OCI-LY7 (cell line): Measurements from ENCODE around the gene CTNND2. TPM values are rescaled to one million over a fixed set of nuclear protein-coding genes. Genes with fewer than 3 reads are reported as not detected.

Experiments used
- BruUV-seq: library from RNA; stranded (reverse); fragments of 400-500 nt; replicated peaks from 2 replicates; lab custom pipeline; 2021; lab: Mats Ljungman, UMichigan
- CTCF ChIA-PET: fragments of 300-600 bp; sonication (Branson Sonifier 250); formaldehyde crosslinking; loops from one replicate; lab custom pipeline; 2022; ENCODE audit warnings: antibody characterized with exemption; ENCODE audit not compliant: unreplicated experiment; lab: Charles Lee
- POLR2A ChIA-PET: fragments of 300-600 bp; sonication (Branson Sonifier 250); formaldehyde crosslinking; loops from one replicate; lab custom pipeline; 2022; ENCODE audit warnings: antibody characterized with exemption; lab: Charles Lee
- DNase-seq: peaks from one replicate; pipeline ENCODE4 v3.0.0-alpha.2; 2015; ENCODE audit warnings: low spot score
- H2AFZ ChIP-seq: fragments of 200-600 bp; sonication (generic), shearing (Covaris generic); 2 replicates; pipeline ENCODE4 v1.6.1; 2014; ENCODE audit warnings: mild to moderate bottlenecking, antibody characterized with exemption, low read length, moderate library complexity
- H3K27ac ChIP-seq: fragments of 200-600 bp; sonication (generic); 2 replicates; pipeline ENCODE4 v1.5.1; 2014; ENCODE audit warnings: mixed run types, low read depth, mild to moderate bottlenecking, moderate library complexity, low read length, inconsistent platforms; ENCODE audit not compliant: poor library complexity, severe bottlenecking
- H3K36me3 ChIP-seq: fragments of 200-600 bp; sonication (generic); 2 replicates; pipeline ENCODE4 v1.6.1; 2014; ENCODE audit warnings: mild to moderate bottlenecking, antibody characterized with exemption, low read length, moderate library complexity, mixed read lengths; ENCODE audit not compliant: insufficient read depth
- H3K4me1 ChIP-seq: fragments of 200-600 bp; sonication (generic); 2 replicates; pipeline ENCODE4 v1.5.1; 2014; ENCODE audit warnings: mild to moderate bottlenecking, low read length; ENCODE audit not compliant: insufficient read depth, poor library complexity, severe bottlenecking
- H3K4me2 ChIP-seq: fragments of 200-600 bp; sonication (generic); 2 replicates; pipeline ENCODE4 v1.6.1; 2014; ENCODE audit warnings: mild to moderate bottlenecking, low read length
- H3K4me3 ChIP-seq: fragments of 200-600 bp; sonication (generic); 2 replicates; pipeline ENCODE4 v1.5.1; 2014; ENCODE audit warnings: mild to moderate bottlenecking, low read depth, low read length; ENCODE audit not compliant: poor library complexity, severe bottlenecking
- H3K79me2 ChIP-seq: fragments of 200-600 bp; sonication (generic); 2 replicates; pipeline ENCODE4 v1.6.1; 2016; ENCODE audit warnings: low read depth, mild to moderate bottlenecking, low read length, moderate library complexity, mixed read lengths; ENCODE audit not compliant: insufficient read depth
- H3K9me2 ChIP-seq: fragments of 200-600 bp; sonication (generic); 2 replicates; pipeline ENCODE4 v1.6.1; 2016; ENCODE audit warnings: mild to moderate bottlenecking, low read length, mixed read lengths; ENCODE audit not compliant: insufficient read depth
- H3K9me3 ChIP-seq: fragments of 200-600 bp; sonication (generic); 2 replicates; pipeline ENCODE4 v1.6.1; 2014; ENCODE audit warnings: mild to moderate bottlenecking, mixed run types, low read length, mixed read lengths
- H4K20me1 ChIP-seq: fragments of 200-600 bp; sonication (generic); 2 replicates; pipeline ENCODE4 v1.6.1; 2014; ENCODE audit warnings: mild to moderate bottlenecking, antibody characterized with exemption, low read length, moderate library complexity, mixed read lengths; ENCODE audit not compliant: insufficient read depth
- CTCF ChIP-seq: fragments of 200-600 bp; sonication (generic); conservative IDR thresholded peaks from 2 replicates; pipeline ENCODE4 v1.5.1; 2014; ENCODE audit warnings: mild to moderate bottlenecking, antibody characterized with exemption, low read length, moderate library complexity, mixed read lengths
- EZH2phosphoT487 ChIP-seq: fragments of 200-600 bp; sonication (generic); IDR thresholded peaks from 2 replicates; pipeline ENCODE4 v1.6.1; 2018; ENCODE audit warnings: low read depth, borderline replicate concordance, mild to moderate bottlenecking, mixed run types, antibody characterized with exemption, low read length, moderate library complexity, mixed read lengths
- intact Hi-C: fragments of 100-400 bp; cut with micrococcal nuclease; formaldehyde crosslinking; loops from one replicate; pipeline ENCODE4 v1.10.0; 2022; ENCODE audit not compliant: unreplicated experiment
- total RNA-seq, 2 experiments: library from RNA; depleted of rRNA in 1 of 2; stranded (reverse); fragments of >200 nt in 1 of 2; shearing (Covaris generic) in 1 of 2; gene quantifications; 2 replicates each; pipeline ENCODE4 v1.2.3, GENCODE V29; 2014 to 2022

The CTNND2 gene
- total RNA-seq, 2 experiments from 2014 or later: not detected

- Histone ChIP-seq H3K27ac (no peak overlapping the region), H3K9me2 (no peaks in the 10 kb centered on the region), H3K4me1 (no peaks in the 10 kb centered on the region), H2AFZ (no peak overlapping the region), H3K36me3 (no peaks in the 10 kb centered on the region), H3K4me3 (no peak overlapping the region), H3K9me3 (no peaks in the 10 kb centered on the region), H3K4me2 (no peak overlapping the region), H4K20me1 (no peaks in the 10 kb centered on the region), H3K79me2 (no peaks in the 10 kb centered on the region)
- no peak for DNase-seq
- intact Hi-C loops: no loop called here
- BruUV-seq: no TSS peak
- no peak for TF ChIP-seq EZH2phosphoT487
- TF ChIP-seq CTCF: no peak
- POLR2A ChIA-PET: no interaction called here
- CTCF ChIA-PET: no interaction called here
These were observed 35.0 kb downstream of the CTNND2 start for GRCh38 chr5:11869203-11869602.

DNA sequence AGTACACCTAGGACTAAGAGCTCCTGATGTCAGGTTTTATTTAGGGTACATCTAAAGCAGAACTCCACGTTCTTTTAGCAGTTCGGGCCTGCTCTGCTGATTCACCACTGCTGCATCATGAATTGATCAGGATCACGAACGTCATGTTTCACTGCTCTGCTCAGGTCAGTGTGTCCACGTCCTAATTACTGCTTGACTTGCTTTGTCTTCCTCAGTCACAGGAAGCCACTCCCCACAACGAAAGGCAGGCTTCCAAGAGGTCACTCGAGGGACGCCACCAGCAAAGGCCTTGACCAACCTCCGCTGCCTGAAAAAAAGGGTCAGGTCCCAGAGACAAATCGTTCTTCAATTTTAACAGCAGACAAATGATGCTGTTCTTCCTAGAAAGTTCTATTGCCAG lies 40.3 kb downstream of the CTNND2 start:
- Histone ChIP-seq H3K4me1 (no peaks in the 10 kb centered on the region), H3K27ac (no peak overlapping the region), H3K9me2 (no peaks in the 10 kb centered on the region), H4K20me1 (no peaks in the 10 kb centered on the region), H3K36me3 (no peaks in the 10 kb centered on the region), H3K4me2 (no peak overlapping the region), H3K4me3 (no peak overlapping the region), H3K9me3 (no peaks in the 10 kb centered on the region), H2AFZ (no peak overlapping the region), H3K79me2 (no peaks in the 10 kb centered on the region)
- TF ChIP-seq EZH2phosphoT487 (no peak), CTCF (no peak)
- no peak for DNase-seq
- intact Hi-C loops: no loop called here
- POLR2A ChIA-PET: no interaction called here
- CTCF ChIA-PET: no interaction called here
- no TSS peak for BruUV-seq

DNA sequence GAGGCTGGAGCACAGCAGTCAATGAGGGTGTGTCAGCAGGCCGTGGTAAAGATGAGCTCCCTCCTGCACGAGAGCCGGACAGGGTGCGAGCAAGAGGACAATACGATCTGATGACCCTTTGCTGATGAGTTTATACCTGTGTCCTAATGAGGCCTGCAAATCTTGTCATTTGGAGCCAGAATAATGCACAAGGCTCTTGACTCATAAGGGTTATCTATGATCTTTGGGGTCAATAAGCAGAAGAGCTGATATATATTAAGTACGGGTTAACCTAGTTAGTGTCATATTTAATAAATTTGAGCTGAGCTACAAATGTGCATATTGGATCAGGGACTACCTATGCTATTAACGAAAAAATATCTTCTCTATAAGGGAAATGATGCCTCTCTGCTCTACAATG lies 46.9 kb downstream of the CTNND2 start:
- Histone ChIP-seq H3K4me1 (no peaks in the 10 kb centered on the region), H2AFZ (no peak overlapping the region), H3K9me3 (no peaks in the 10 kb centered on the region), H3K4me3 (no peak overlapping the region), H3K36me3 (no peaks in the 10 kb centered on the region), H3K4me2 (no peak overlapping the region), H4K20me1 (no peaks in the 10 kb centered on the region), H3K27ac (no peak overlapping the region), H3K79me2 (no peaks in the 10 kb centered on the region), H3K9me2 (no peaks in the 10 kb centered on the region)
- BruUV-seq: no TSS peak
- TF ChIP-seq EZH2phosphoT487 (no peak), CTCF (no peak)
- CTCF ChIA-PET: no interaction called here
- DNase-seq: no peak
- POLR2A ChIA-PET: no interaction called here
- intact Hi-C loops: no loop called here
